Gastrocnemius medialis (tissue), 4 donors: ENCODE measurements around the gene BRAT1. TPM values are rescaled to one million over a fixed set of nuclear protein-coding genes. Genes with fewer than 3 reads are reported as not detected.
A peak's percentile ranks its signal among the peaks of the same experiment; 100 is the strongest.

Experiments used
- ATAC-seq, 2 donors: fragments of 150-250 bp; one replicate each; pipeline ENCODE4 v1.9.1; 2016
- DNase-seq, 2 donors: peaks; one replicate each; pipeline ENCODE4 v3.0.0-alpha.2; 2019
- H3K27ac ChIP-seq, 4 donors: fragments of 200-600 bp; sonication (generic); 1 replicate in 1 of 4; 2 replicates in 3 of 4; pipeline ENCODE4 v1.5.1; 2016 to 2018; ENCODE audit warnings: mild to moderate bottlenecking in 2 of 4, moderate library complexity in 1 of 4
- H3K27me3 ChIP-seq, 3 donors: fragments of 200-600 bp; sonication (generic) in 2 of 3; 1 replicate in 1 of 3; 2 replicates in 2 of 3; pipeline versions ENCODE4 v1.5.1 to v1.6.0; 2016 to 2019; ENCODE audit warnings: mild to moderate bottlenecking in 1 of 3, moderate library complexity in 1 of 3
- H3K36me3 ChIP-seq, 2 donors: fragments of 200-600 bp; sonication (generic) in 1 of 2; one replicate each; pipeline ENCODE4 v1.5.1; 2017 to 2018
- H3K4me1 ChIP-seq, 2 donors: fragments of 200-600 bp; sonication (generic) in 1 of 2; one replicate each; pipeline ENCODE4 v1.5.1; 2016 to 2017; ENCODE audit warnings: mild to moderate bottlenecking in 2 of 2
- H3K4me3 ChIP-seq, 4 donors: fragments of 200-600 bp; sonication (generic) in 3 of 4; 1 replicate in 1 of 4; 2 replicates in 3 of 4; pipeline ENCODE4 v1.5.1; 2016 to 2019; ENCODE audit warnings: mild to moderate bottlenecking in 2 of 4
- H3K9me3 ChIP-seq, 3 donors: fragments of 200-600 bp; sonication (generic) in 2 of 3; 1 replicate in 1 of 3; 2 replicates in 2 of 3; pipeline ENCODE4 v1.5.1; 2016 to 2019
- POLR2A ChIP-seq, 2 donors: fragments of 450-650 bp; IDR thresholded peaks; one replicate each; pipeline ENCODE4 v1.6.1; 2017; ENCODE audit warnings: antibody characterized with exemption in 2 of 2, mild to moderate bottlenecking in 2 of 2, moderate library complexity in 2 of 2
- in situ Hi-C, 4 donors: fragments of 200-750 bp; cut with MboI; loops; one replicate each; pipeline versions ENCODE4 v1.15.0 to v1.8.0; 2017; ENCODE audit warnings: low sequenced_read_pairs in 4 of 4
- intact Hi-C: fragments of 100-400 bp; cut with DNase I; formaldehyde crosslinking; loops from one replicate; pipeline ENCODE4 v1.15.1; 2023; ENCODE audit warnings: low total_unique reads
- microRNA-seq, 2 donors: library from miRNA; unstranded; fragments of <30 nt; microRNA quantifications; one replicate each; pipeline ENCODE4, GENCODE V29; 2016; ENCODE audit warnings: borderline replicate concordance in 2 of 2
- total RNA-seq, 4 donors: library from RNA; depleted of rRNA; stranded (reverse); fragments of >200 nt; gene quantifications; one replicate each; pipeline versions ENCODE4 v1.1.0 to v1.2.3, GENCODE V29; 2016
- TF ChIP-seq, protein P1 (sequence below), 5 experiments: fragments of 450-650 bp in 3 of 5; fragments of 200-600 bp in 2 of 5; sonication (generic) in 2 of 5; IDR thresholded peaks in 4 of 5; conservative IDR thresholded peaks in 1 of 5; 1 replicate in 4 of 5; 2 replicates in 1 of 5; pipeline ENCODE4 v1.5.1; 2016 to 2019; ENCODE audit warnings: antibody characterized with exemption in 5 of 5, mild to moderate bottlenecking in 3 of 5, moderate library complexity in 3 of 5

Gene BRAT1
- total RNA-seq, 4 donors from 2014 or later: 15.3 to 36.4 (median 20.2) TPM

DNA sequence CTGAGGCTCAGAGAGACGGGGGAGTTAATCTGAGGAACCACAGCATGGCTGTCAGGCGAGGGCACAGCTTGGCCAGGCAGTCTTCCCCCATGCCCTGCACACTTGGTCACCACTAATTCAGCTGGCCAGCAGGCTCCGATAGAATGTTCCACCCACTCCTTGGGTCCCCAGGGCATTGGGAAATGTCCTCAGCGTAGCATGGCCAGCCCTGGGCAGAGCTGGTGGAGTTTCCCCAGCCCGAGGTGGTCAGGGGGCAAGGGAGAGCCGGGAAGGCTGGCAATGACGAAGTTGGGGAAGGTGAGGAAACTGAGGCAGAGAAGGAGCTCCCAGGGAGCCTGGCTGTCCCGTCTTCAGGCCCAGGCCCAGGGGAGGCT lies 67.1 kb downstream of the BRAT1 start:
- peaks cover 17 to 20% of the 10 kb centered on the region in 2 donors for H3K4me1 ChIP-seq

More for the DNA sequence above, 67.1 kb downstream of the BRAT1 start:
- H3K9me3 ChIP-seq: no peaks in the 10 kb centered on the region
- H3K27me3 ChIP-seq: peaks cover 4 to 8% (median 6%) of the 10 kb centered on the region in 3 donors
- H3K27ac ChIP-seq: peak overlapping the region; percentile 25 to 73 (median 58)
- no peak overlapping the region for H3K4me3 ChIP-seq
- DNase-seq: peak; percentile 32 to 68
- H3K36me3 ChIP-seq: no peaks in the 10 kb centered on the region
- TF ChIP-seq, protein P1, sequence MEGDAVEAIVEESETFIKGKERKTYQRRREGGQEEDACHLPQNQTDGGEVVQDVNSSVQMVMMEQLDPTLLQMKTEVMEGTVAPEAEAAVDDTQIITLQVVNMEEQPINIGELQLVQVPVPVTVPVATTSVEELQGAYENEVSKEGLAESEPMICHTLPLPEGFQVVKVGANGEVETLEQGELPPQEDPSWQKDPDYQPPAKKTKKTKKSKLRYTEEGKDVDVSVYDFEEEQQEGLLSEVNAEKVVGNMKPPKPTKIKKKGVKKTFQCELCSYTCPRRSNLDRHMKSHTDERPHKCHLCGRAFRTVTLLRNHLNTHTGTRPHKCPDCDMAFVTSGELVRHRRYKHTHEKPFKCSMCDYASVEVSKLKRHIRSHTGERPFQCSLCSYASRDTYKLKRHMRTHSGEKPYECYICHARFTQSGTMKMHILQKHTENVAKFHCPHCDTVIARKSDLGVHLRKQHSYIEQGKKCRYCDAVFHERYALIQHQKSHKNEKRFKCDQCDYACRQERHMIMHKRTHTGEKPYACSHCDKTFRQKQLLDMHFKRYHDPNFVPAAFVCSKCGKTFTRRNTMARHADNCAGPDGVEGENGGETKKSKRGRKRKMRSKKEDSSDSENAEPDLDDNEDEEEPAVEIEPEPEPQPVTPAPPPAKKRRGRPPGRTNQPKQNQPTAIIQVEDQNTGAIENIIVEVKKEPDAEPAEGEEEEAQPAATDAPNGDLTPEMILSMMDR (IDR thresholded peaks at IDR 0.05 in 4 of 5, conservative IDR thresholded peaks at IDR 0.05 in 1 of 5): no peak
- no peak for TF ChIP-seq POLR2A (IDR thresholded peaks at IDR 0.05)
- intact Hi-C loops: no loop called here
- ATAC-seq: peak; percentile 71 to 73
- in situ Hi-C loops: no loop called here

Small RNA genes within 50 kb of the gene (microRNA-seq; reads per million reads assigned to microRNA genes)
- 0 reads per million in 2 donors for gene MIR4648

Other genes with a start within 250 kb of the BRAT1 start
- gene SNX8, start 241.1 kb downstream of the BRAT1 start, total RNA-seq: 10 to 100 TPM in 3 of 4 donors, 1 to 10 TPM in 1; 6.4 to 28.1 (median 24.8) TPM
- gene EIF3B, start 200.7 kb downstream of the BRAT1 start, total RNA-seq: 100 to 1,000 TPM; 105 to 207 (median 195) TPM
- 10 to 100 TPM in 2 of 4 donors, 1 to 10 TPM in 2; 5.5 to 13.1 (median 10.1) TPM for gene CHST12, start 151.9 kb downstream of the BRAT1 start, total RNA-seq
- gene GRIFIN, start 79.1 kb downstream of the BRAT1 start, total RNA-seq: not detected
- gene LFNG, start 35.8 kb downstream of the BRAT1 start, total RNA-seq: 1 to 10 TPM; 1.0 to 5.9 (median 1.7) TPM
- gene IQCE, start 3.5 kb upstream of the BRAT1 start, total RNA-seq: 10 to 100 TPM in 1 of 4 donors, 1 to 10 TPM in 3; 6.3 to 11.5 (median 8.8) TPM
- gene TTYH3, start 76.5 kb upstream of the BRAT1 start, total RNA-seq: 10 to 100 TPM in 1 of 4 donors, 1 to 10 TPM in 3; 2.9 to 14.8 (median 5.2) TPM
- not detected for gene AMZ1, start 132.7 kb upstream of the BRAT1 start, total RNA-seq